GM18868 (cell line): Measurements from ENCODE around the gene DCP1B.

Experiments used
- ATAC-seq: cut with Tn5 transposase; IDR thresholded peaks from one replicate; pipeline ENCODE4 v1.9.1; 2021; ENCODE audit warnings: mild to moderate bottlenecking, moderate library complexity; ENCODE audit not compliant: unreplicated experiment

The DCP1B gene

GRCh38 chr12:2017546-2018337 lies 13.5 kb upstream of the DCP1B start:
- no peak for ATAC-seq

- ATAC-seq, result no peak
Observed at GRCh38 chr12:2016862-2017545, 12.7 kb upstream of the DCP1B start.

- no peak for ATAC-seq
Observed at GRCh38 chr12:2014231-2014630, 10.0 kb upstream of the DCP1B start.

- no peak for ATAC-seq
Observed at GRCh38 chr12:2013527-2014223, 9.4 kb upstream of the DCP1B start.

GRCh38 chr12:2013086-2013485 lies 8.8 kb upstream of the DCP1B start:
- no peak for ATAC-seq

- ATAC-seq, result no peak
Observed at GRCh38 chr12:2011643-2012607, 7.7 kb upstream of the DCP1B start.

GRCh38 chr12:2009623-2010022 lies 5.4 kb upstream of the DCP1B start:
- no peak for ATAC-seq

- ATAC-seq, result no peak
Observed at GRCh38 chr12:2008677-2009076, 4.4 kb upstream of the DCP1B start.

GRCh38 chr12:2003676-2004112 lies 563 bp downstream of the DCP1B start:
- peak; percentile 27 for ATAC-seq

- no peak for ATAC-seq
Observed at GRCh38 chr12:1995205-1995896, 8.9 kb downstream of the DCP1B start.

GRCh38 chr12:1994429-1995143 lies 9.7 kb downstream of the DCP1B start:
- ATAC-seq, result no peak

GRCh38 chr12:1993871-1994371 lies 10.3 kb downstream of the DCP1B start:
- no peak for ATAC-seq

- no peak for ATAC-seq
Observed at GRCh38 chr12:1993341-1993740, 10.9 kb downstream of the DCP1B start.

GRCh38 chr12:1992732-1993131 lies 11.5 kb downstream of the DCP1B start:
- ATAC-seq, result no peak

GRCh38 chr12:1989111-1989510 lies 15.1 kb downstream of the DCP1B start:
- ATAC-seq, result no peak

- ATAC-seq, result no peak
Observed at GRCh38 chr12:1984759-1985158, 19.5 kb downstream of the DCP1B start.

- no peak for ATAC-seq
Observed at GRCh38 chr12:1980282-1980681, 24.0 kb downstream of the DCP1B start.

GRCh38 chr12:1978078-1978862 lies 26.0 kb downstream of the DCP1B start:
- ATAC-seq, result no peak
